ENCODE measurements around the gene LZTR1.

DNA sequence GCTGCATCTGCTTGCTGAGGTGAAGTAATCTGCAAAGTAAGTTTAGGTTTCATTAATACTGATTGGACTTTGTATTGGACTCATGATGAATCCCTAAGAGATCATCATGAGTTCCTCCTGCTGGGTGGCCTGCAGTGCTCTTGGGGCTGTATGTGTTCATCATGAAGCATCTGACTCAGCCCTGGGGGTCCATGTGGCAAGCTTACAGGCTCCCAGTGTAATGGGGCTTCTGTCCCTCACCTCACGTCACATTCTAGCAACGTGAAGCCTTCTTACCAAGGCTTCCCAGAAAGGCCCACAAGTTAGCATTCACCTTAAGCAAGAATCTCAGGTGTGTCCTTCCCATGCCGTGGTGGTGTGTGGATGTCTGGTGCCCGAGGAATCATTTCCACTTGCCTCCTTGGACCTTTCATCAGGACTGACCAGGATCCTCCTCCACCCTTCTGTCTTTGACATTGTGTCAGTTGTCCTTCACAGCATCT is 41.2 kb upstream of the LZTR1 start:
- TF ChIP-seq, protein P1, sequence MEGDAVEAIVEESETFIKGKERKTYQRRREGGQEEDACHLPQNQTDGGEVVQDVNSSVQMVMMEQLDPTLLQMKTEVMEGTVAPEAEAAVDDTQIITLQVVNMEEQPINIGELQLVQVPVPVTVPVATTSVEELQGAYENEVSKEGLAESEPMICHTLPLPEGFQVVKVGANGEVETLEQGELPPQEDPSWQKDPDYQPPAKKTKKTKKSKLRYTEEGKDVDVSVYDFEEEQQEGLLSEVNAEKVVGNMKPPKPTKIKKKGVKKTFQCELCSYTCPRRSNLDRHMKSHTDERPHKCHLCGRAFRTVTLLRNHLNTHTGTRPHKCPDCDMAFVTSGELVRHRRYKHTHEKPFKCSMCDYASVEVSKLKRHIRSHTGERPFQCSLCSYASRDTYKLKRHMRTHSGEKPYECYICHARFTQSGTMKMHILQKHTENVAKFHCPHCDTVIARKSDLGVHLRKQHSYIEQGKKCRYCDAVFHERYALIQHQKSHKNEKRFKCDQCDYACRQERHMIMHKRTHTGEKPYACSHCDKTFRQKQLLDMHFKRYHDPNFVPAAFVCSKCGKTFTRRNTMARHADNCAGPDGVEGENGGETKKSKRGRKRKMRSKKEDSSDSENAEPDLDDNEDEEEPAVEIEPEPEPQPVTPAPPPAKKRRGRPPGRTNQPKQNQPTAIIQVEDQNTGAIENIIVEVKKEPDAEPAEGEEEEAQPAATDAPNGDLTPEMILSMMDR (IDR thresholded peaks at IDR 0.05) = no peak
- TF ChIP-seq POLR2AphosphoS5 (IDR thresholded peaks at IDR 0.05) (no peak), POLR2A (IDR thresholded peaks at IDR 0.05) (no peak)
